Osteoblast (primary cell): ENCODE measurements around the gene UPF2. TPM values are rescaled to one million over a fixed set of nuclear protein-coding genes. Genes with fewer than 3 reads are reported as not detected.

Experiments used
- DNase-seq: peaks from one replicate; pipeline ENCODE4 v3.0.0; 2011; ENCODE audit warnings: low spot score, mixed read lengths; ENCODE audit not compliant: insufficient read length; ENCODE audit errors: missing footprints
- H2AFZ ChIP-seq: 2 replicates; pipeline ENCODE4 v1.6.0; 2011; ENCODE audit warnings: mild to moderate bottlenecking, low read length
- H3K27ac ChIP-seq: 2 replicates; pipeline ENCODE4 v1.5.1; 2011; ENCODE audit warnings: mild to moderate bottlenecking, low read depth, low read length, moderate library complexity
- H3K27me3 ChIP-seq: 2 replicates; pipeline ENCODE4 v1.6.0; 2012; ENCODE audit warnings: mild to moderate bottlenecking, control low read depth, inconsistent platforms, low read length, moderate library complexity; ENCODE audit not compliant: insufficient read depth
- H3K36me3 ChIP-seq: 2 replicates; pipeline ENCODE4 v1.5.1; 2011; ENCODE audit warnings: mild to moderate bottlenecking, low read length, control low read depth, moderate library complexity; ENCODE audit not compliant: insufficient read depth
- H3K4me1 ChIP-seq: 2 replicates; pipeline ENCODE4 v1.5.1; 2011; ENCODE audit warnings: mild to moderate bottlenecking, low read length, control low read depth, moderate library complexity; ENCODE audit not compliant: insufficient read depth
- H3K4me2 ChIP-seq: 2 replicates; pipeline ENCODE4 v1.6.0; 2011; ENCODE audit warnings: mild to moderate bottlenecking, low read length; ENCODE audit not compliant: insufficient read depth
- H3K4me3 ChIP-seq: fragments of 200-600 bp; sonication (generic); 3 replicates; pipeline ENCODE4 v1.5.1; 2012; ENCODE audit warnings: mild to moderate bottlenecking, low read length, inconsistent platforms; ENCODE audit not compliant: insufficient read depth
- H3K79me2 ChIP-seq: 2 replicates; pipeline ENCODE4 v1.6.0; 2012; ENCODE audit warnings: mild to moderate bottlenecking, low read length, control low read depth, inconsistent platforms; ENCODE audit not compliant: insufficient read depth
- H3K9me3 ChIP-seq: 2 replicates; pipeline ENCODE4 v1.5.1; 2011; ENCODE audit warnings: low read depth, low read length, control low read depth
- H4K20me1 ChIP-seq: 2 replicates; pipeline ENCODE4 v1.6.0; 2012; ENCODE audit warnings: mild to moderate bottlenecking, low read length, control low read depth; ENCODE audit not compliant: insufficient read depth
- CTCF ChIP-seq: IDR thresholded peaks from 2 replicates; pipeline ENCODE4 v1.5.1; 2011; ENCODE audit warnings: mild to moderate bottlenecking, low read depth, low read length, moderate library complexity; ENCODE audit errors: extremely low read depth
- total RNA-seq: library from RNA; depleted of rRNA; stranded (reverse); fragments of >200 nt; gene quantifications from 2 replicates; pipeline ENCODE4 v1.2.3, GENCODE V29; 2012

UPF2 gene
- total RNA-seq, 1 donor, result 15.9 TPM

GRCh38 chr10:12041766-12042408, 722 bp downstream of the UPF2 start:
- Histone ChIP-seq H4K20me1 (peaks cover 16% of the 10 kb centered on the region), H3K36me3 (no peaks in the 10 kb centered on the region), H2AFZ (peak overlapping the region; percentile 92), H3K27me3 (no peaks in the 10 kb centered on the region), H3K4me1 (peaks cover 14% of the 10 kb centered on the region), H3K79me2 (peaks cover 57% of the 10 kb centered on the region), H3K4me3 (peak overlapping the region; percentile 99), H3K27ac (peak overlapping the region; percentile 99), H3K4me2 (peak overlapping the region; percentile 97), H3K9me3 (no peaks in the 10 kb centered on the region)
- TF ChIP-seq CTCF, result no peak
- DNase-seq, result peak; percentile 83

- Histone ChIP-seq H3K27me3 (no peaks in the 10 kb centered on the region), H3K79me2 (peaks cover 93% of the 10 kb centered on the region), H2AFZ (no peak overlapping the region), H3K4me3 (no peak overlapping the region), H3K9me3 (no peaks in the 10 kb centered on the region), H3K36me3 (peaks cover 21% of the 10 kb centered on the region), H3K27ac (no peak overlapping the region), H4K20me1 (peaks cover 26% of the 10 kb centered on the region), H3K4me1 (peaks cover 2% of the 10 kb centered on the region), H3K4me2 (no peak overlapping the region)
- DNase-seq, result no peak
- TF ChIP-seq CTCF, result no peak
These were observed 6.4 kb downstream of the UPF2 start for GRCh38 chr10:12036073-12036655.

- no peak overlapping the region for H3K27ac ChIP-seq
- H3K27me3 ChIP-seq, result no peaks in the 10 kb centered on the region
- peaks cover 79% of the 10 kb centered on the region for H3K79me2 ChIP-seq
- H3K4me1 ChIP-seq, result no peaks in the 10 kb centered on the region
- H3K36me3 ChIP-seq, result peaks cover 39% of the 10 kb centered on the region
- no peak for DNase-seq
- H4K20me1 ChIP-seq, result peaks cover 17% of the 10 kb centered on the region
- H3K4me3 ChIP-seq, result no peak overlapping the region
- H2AFZ ChIP-seq, result no peak overlapping the region
- H3K4me2 ChIP-seq, result no peak overlapping the region
- TF ChIP-seq CTCF, result no peak
- no peaks in the 10 kb centered on the region for H3K9me3 ChIP-seq
These were observed 11.2 kb downstream of the UPF2 start for GRCh38 chr10:12031404-12031803.

GRCh38 chr10:12027539-12027938, 15.1 kb downstream of the UPF2 start:
- Histone ChIP-seq H3K79me2 (peaks cover 77% of the 10 kb centered on the region), H2AFZ (no peak overlapping the region), H3K27me3 (no peaks in the 10 kb centered on the region), H3K4me2 (no peak overlapping the region), H4K20me1 (peaks cover 9% of the 10 kb centered on the region), H3K4me3 (no peak overlapping the region), H3K27ac (no peak overlapping the region), H3K4me1 (no peaks in the 10 kb centered on the region), H3K9me3 (no peaks in the 10 kb centered on the region), H3K36me3 (peaks cover 22% of the 10 kb centered on the region)
- TF ChIP-seq CTCF, result no peak
- DNase-seq, result no peak
